HCT116 (cell line): Measurements from ENCODE around the gene ZNF691. TPM values are rescaled to one million over a fixed set of nuclear protein-coding genes. Genes with fewer than 3 reads are reported as not detected.

ENCODE experiments used
- ATAC-seq: fragments of 200-7000 bp; cut with Tn5 transposase; 2 replicates; pipeline ENCODE4 v1.9.1; 2020; ENCODE audit warnings: mild to moderate bottlenecking, moderate library complexity
- BruUV-seq: library from RNA; stranded (reverse); fragments of 400-500 nt; replicated peaks from 2 replicates; lab custom pipeline; 2021; lab: Mats Ljungman, UMichigan
- CTCF ChIA-PET: fragments of 300-600 bp; sonication (Branson Sonifier 250); formaldehyde crosslinking; loops from one replicate; lab custom pipeline; 2021; ENCODE audit warnings: antibody characterized with exemption; lab: Charles Lee
- POLR2A ChIA-PET: fragments of 300-600, 350-600 bp; sonication (Branson Sonifier 250); formaldehyde crosslinking; loops from one replicate; lab custom pipeline; 2021; ENCODE audit warnings: antibody characterized with exemption; lab: Charles Lee
- RAD21 ChIA-PET, 2 experiments: fragments of 300-600 bp; sonication (Branson Sonifier 250); formaldehyde crosslinking; loops; one replicate each; lab custom pipeline; 2023; ENCODE audit warnings: low total read pairs in 2 of 2; ENCODE audit not compliant: uncharacterized antibody in 2 of 2, unreplicated experiment in 2 of 2, low non-redundant PET in 1 of 2; lab: Charles Lee
- DNase-seq: peaks from one replicate; pipeline ENCODE4 v3.0.0-alpha.2; 2010; ENCODE audit warnings: low read depth, low spot score
- H2AFZ ChIP-seq: fragments of 200-600 bp; shearing (Covaris generic), sonication (generic); 2 replicates; pipeline ENCODE4 v1.6.1; 2017; ENCODE audit warnings: low read depth, mixed run types, mixed read lengths, antibody characterized with exemption, low read length; ENCODE audit not compliant: poor library complexity, severe bottlenecking
- H3K27ac ChIP-seq: 2 replicates; pipeline ENCODE4 v1.5.1; 2012; ENCODE audit warnings: low read depth, low read length
- H3K27me3 ChIP-seq: fragments of 200-600 bp; sonication (generic); 2 replicates; pipeline ENCODE4 v1.6.1; 2016; ENCODE audit warnings: mixed run types, low read length, mixed read lengths; ENCODE audit not compliant: insufficient read depth
- H3K36me3 ChIP-seq, 2 experiments: fragments of 200-500 bp in 1 of 2; fragments of 200-600 bp in 1 of 2; sonication (Bioruptor generic) in 1 of 2; sonication (generic) in 1 of 2; 2 replicates each; pipeline versions ENCODE4 v1.5.1 to v1.6.1; 2014 to 2016; ENCODE audit warnings: low read length in 2 of 2, inconsistent platforms in 1 of 2, mixed read lengths in 1 of 2, mixed run types in 1 of 2; ENCODE audit not compliant: insufficient read depth in 2 of 2, control insufficient read depth in 1 of 2
- H3K4me1 ChIP-seq, 2 experiments: fragments of 200-600 bp in 1 of 2; sonication (generic) in 1 of 2; 2 replicates each; pipeline versions ENCODE4 v1.5.1 to v1.6.1; 2012 to 2017; ENCODE audit warnings: low read length in 2 of 2, inconsistent platforms in 1 of 2, mild to moderate bottlenecking in 1 of 2, mixed read lengths in 1 of 2, mixed run types in 1 of 2, moderate library complexity in 1 of 2; ENCODE audit not compliant: insufficient read depth in 2 of 2, control insufficient read depth in 1 of 2
- H3K4me2 ChIP-seq: fragments of 200-600 bp; sonication (generic); 2 replicates; pipeline ENCODE4 v1.6.1; 2017; ENCODE audit warnings: mixed run types, low read length, mixed read lengths
- H3K4me3 ChIP-seq, 2 experiments: fragments of 200-600 bp in 1 of 2; sonication (generic) in 1 of 2; replicated peaks in 1 of 2; 2 replicates each; pipeline ENCODE4 v1.5.1; 2011 to 2016; ENCODE audit warnings: low read length in 2 of 2, control low read depth in 1 of 2, low read depth in 1 of 2, mild to moderate bottlenecking in 1 of 2, mixed read lengths in 1 of 2, mixed run types in 1 of 2
- H3K79me2 ChIP-seq: fragments of 200-600 bp; sonication (generic); 2 replicates; pipeline ENCODE4 v1.6.1; 2017; ENCODE audit warnings: mild to moderate bottlenecking, mixed run types, low read length, moderate library complexity, mixed read lengths; ENCODE audit not compliant: insufficient read depth
- H3K9ac ChIP-seq: fragments of 200-600 bp; sonication (generic); 2 replicates; pipeline ENCODE4 v1.6.1; 2016; ENCODE audit warnings: low read length, mixed read lengths
- H3K9me2 ChIP-seq: fragments of 200-600 bp; sonication (generic), shearing (Covaris generic); 2 replicates; pipeline ENCODE4 v1.6.1; 2017; ENCODE audit warnings: mixed run types, mild to moderate bottlenecking, moderate library complexity; ENCODE audit not compliant: insufficient read depth
- H3K9me3 ChIP-seq, 2 experiments: fragments of 200-500 bp in 1 of 2; fragments of 200-600 bp in 1 of 2; sonication (Bioruptor generic) in 1 of 2; sonication (generic) in 1 of 2; 2 replicates each; pipeline ENCODE4 v1.6.1; 2014 to 2017; ENCODE audit warnings: low read length in 2 of 2, mixed read lengths in 2 of 2, inconsistent platforms in 1 of 2, low read depth in 1 of 2, mild to moderate bottlenecking in 1 of 2, mixed run types in 1 of 2, moderate library complexity in 1 of 2; ENCODE audit not compliant: control insufficient read depth in 1 of 2, insufficient read depth in 1 of 2
- H4K20me1 ChIP-seq: fragments of 200-600 bp; sonication (generic), shearing (Covaris generic); 2 replicates; pipeline ENCODE4 v1.6.1; 2017; ENCODE audit warnings: mixed run types, mild to moderate bottlenecking, moderate library complexity; ENCODE audit not compliant: insufficient read depth
- CEBPB ChIP-seq: IDR thresholded peaks from 2 replicates; pipeline ENCODE4 v1.6.1; 2012; ENCODE audit warnings: low read depth
- ELF1 ChIP-seq: IDR thresholded peaks from 2 replicates; pipeline ENCODE4 v1.6.1; 2012; ENCODE audit warnings: low read depth, borderline replicate concordance
- EZH2 ChIP-seq: fragments of 200-600 bp; sonication (generic); IDR thresholded peaks from 2 replicates; pipeline ENCODE4 v1.6.1; 2017; ENCODE audit warnings: antibody characterized with exemption, mixed run types
- FOSL1 ChIP-seq: IDR thresholded peaks from 2 replicates; pipeline ENCODE4 v1.6.1; 2012; ENCODE audit warnings: low read depth
- JUND ChIP-seq: IDR thresholded peaks from 2 replicates; pipeline ENCODE4 v1.6.1; 2012
- POLR2A ChIP-seq: IDR thresholded peaks from 2 replicates; pipeline ENCODE4 v1.7.0; 2011; ENCODE audit warnings: borderline replicate concordance; ENCODE audit not compliant: insufficient read depth, insufficient read length; ENCODE audit errors: extremely low read depth
- POLR2AphosphoS5 ChIP-seq: IDR thresholded peaks from 2 replicates; pipeline ENCODE4 v1.6.1; 2011; ENCODE audit warnings: mild to moderate bottlenecking, low read depth, low read length, moderate library complexity
- RAD21 ChIP-seq: IDR thresholded peaks from 2 replicates; pipeline ENCODE4 v1.6.1; 2012; ENCODE audit warnings: low read depth, mild to moderate bottlenecking
- SIN3A ChIP-seq: IDR thresholded peaks from 2 replicates; pipeline ENCODE4 v1.6.1; 2012; ENCODE audit warnings: low read depth
- SP1 ChIP-seq: IDR thresholded peaks from 2 replicates; pipeline ENCODE4 v1.6.1; 2012; ENCODE audit warnings: low read depth
- YY1 ChIP-seq: IDR thresholded peaks from 2 replicates; pipeline ENCODE4 v1.6.1; 2011; ENCODE audit warnings: low read length, low read depth, moderate library complexity, mild to moderate bottlenecking; ENCODE audit not compliant: insufficient replicate concordance; ENCODE audit errors: extremely low read depth
- ZNF274 ChIP-seq: fragments of 200-500 bp; sonication (Bioruptor generic); IDR thresholded peaks from 2 replicates; pipeline ENCODE4 v1.6.1; 2014; ENCODE audit warnings: mild to moderate bottlenecking, low read depth, low read length, inconsistent platforms
- intact Hi-C: fragments of 100-400 bp; cut with micrococcal nuclease; formaldehyde crosslinking; loops from 2 replicates; pipeline ENCODE4 v1.10.0; 2022
- total RNA-seq: library from RNA; stranded (reverse); gene quantifications from one replicate; pipeline ENCODE4 v1.2.1, GENCODE V29; 2021; ENCODE audit not compliant: unreplicated experiment
- TF ChIP-seq, protein P1 (sequence below): IDR thresholded peaks from 2 replicates; pipeline ENCODE4 v1.6.1; 2012
- TF ChIP-seq, protein P2 (sequence below): IDR thresholded peaks from 2 replicates; pipeline ENCODE4 v1.6.1; 2012
- TF ChIP-seq, protein P3 (sequence below): IDR thresholded peaks from 2 replicates; pipeline ENCODE4 v1.6.1; 2011; ENCODE audit warnings: mild to moderate bottlenecking, low read length, moderate library complexity; ENCODE audit not compliant: insufficient replicate concordance; ENCODE audit errors: extremely low read depth

The ZNF691 gene
- total RNA-seq, 1 experiment from 2014 or later = 11.1 TPM

DNA sequence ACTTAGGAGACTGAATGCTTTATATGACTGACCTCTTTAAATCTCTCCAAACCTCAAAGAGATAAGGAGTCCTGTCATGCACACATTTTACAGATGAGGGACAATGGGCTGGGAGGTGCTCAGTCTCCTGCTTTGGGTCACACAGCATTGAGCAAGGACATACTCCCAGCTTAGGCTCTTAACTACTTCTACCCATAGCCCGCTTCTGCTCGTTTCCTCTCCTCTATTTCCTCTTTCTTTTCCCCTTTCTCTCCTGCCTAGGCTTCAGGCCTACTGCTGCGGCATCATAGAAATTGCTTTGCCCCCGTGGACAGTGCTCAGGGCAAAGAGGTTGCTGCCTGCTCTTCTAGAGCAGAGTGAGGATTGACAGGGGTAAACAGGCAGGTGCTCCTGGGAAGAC is 12.4 kb upstream of the ZNF691 start:
- TF ChIP-seq, protein P1, sequence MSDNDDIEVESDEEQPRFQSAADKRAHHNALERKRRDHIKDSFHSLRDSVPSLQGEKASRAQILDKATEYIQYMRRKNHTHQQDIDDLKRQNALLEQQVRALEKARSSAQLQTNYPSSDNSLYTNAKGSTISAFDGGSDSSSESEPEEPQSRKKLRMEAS = no peak
- no peak for TF ChIP-seq POLR2AphosphoS5
- TF ChIP-seq SP1 = no peak
- TF ChIP-seq EZH2 = no peak
- no peak for TF ChIP-seq RAD21
- TF ChIP-seq POLR2A = no peak
- no peak for TF ChIP-seq SIN3A
- TF ChIP-seq FOSL1 = no peak
- no peak for TF ChIP-seq ELF1
- no peak for TF ChIP-seq YY1
- TF ChIP-seq, protein P2, sequence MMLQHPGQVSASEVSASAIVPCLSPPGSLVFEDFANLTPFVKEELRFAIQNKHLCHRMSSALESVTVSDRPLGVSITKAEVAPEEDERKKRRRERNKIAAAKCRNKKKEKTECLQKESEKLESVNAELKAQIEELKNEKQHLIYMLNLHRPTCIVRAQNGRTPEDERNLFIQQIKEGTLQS = no peak
- TF ChIP-seq ZNF274 = no peak
- TF ChIP-seq, protein P3, sequence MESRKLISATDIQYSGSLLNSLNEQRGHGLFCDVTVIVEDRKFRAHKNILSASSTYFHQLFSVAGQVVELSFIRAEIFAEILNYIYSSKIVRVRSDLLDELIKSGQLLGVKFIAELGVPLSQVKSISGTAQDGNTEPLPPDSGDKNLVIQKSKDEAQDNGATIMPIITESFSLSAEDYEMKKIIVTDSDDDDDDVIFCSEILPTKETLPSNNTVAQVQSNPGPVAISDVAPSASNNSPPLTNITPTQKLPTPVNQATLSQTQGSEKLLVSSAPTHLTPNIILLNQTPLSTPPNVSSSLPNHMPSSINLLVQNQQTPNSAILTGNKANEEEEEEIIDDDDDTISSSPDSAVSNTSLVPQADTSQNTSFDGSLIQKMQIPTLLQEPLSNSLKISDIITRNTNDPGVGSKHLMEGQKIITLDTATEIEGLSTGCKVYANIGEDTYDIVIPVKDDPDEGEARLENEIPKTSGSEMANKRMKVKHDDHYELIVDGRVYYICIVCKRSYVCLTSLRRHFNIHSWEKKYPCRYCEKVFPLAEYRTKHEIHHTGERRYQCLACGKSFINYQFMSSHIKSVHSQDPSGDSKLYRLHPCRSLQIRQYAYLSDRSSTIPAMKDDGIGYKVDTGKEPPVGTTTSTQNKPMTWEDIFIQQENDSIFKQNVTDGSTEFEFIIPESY = no peak
- no peak for TF ChIP-seq JUND
- TF ChIP-seq CEBPB = no peak
- TF ChIP-seq, all 23 proteins: peak for 0
- H4K20me1 ChIP-seq = no peaks in the 10 kb centered on the region
- DNase-seq (no peak), ATAC-seq (no peak)
- BruUV-seq = no TSS peak
- H3K9me2 ChIP-seq = no peaks in the 10 kb centered on the region
- POLR2A ChIA-PET = interaction anchor here (2.5 kb wide), 1 partner anchor 12 kb away, joined by 7 read pairs; the partner anchor contains the start of gene ZNF691
- no peak overlapping the region for H3K9ac ChIP-seq
- no peak overlapping the region for H3K27ac ChIP-seq
- no peaks in the 10 kb centered on the region for H3K27me3 ChIP-seq
- H3K36me3 ChIP-seq = no peaks in the 10 kb centered on the region
- no peaks in the 10 kb centered on the region for H3K9me3 ChIP-seq
- H3K4me3 ChIP-seq = no peak overlapping the region
- no peak overlapping the region for H3K4me2 ChIP-seq
- H2AFZ ChIP-seq = no peak overlapping the region
- RAD21 ChIA-PET = no interaction called here
- intact Hi-C loops = no loop called here
- CTCF ChIA-PET = interaction anchor here (1.2 to 1.5 kb wide), 2 partner anchors 13 to 240 kb away, joined by 5 read pairs; partner anchors contain the start of gene ZNF691
- H3K4me1 ChIP-seq = no peaks in the 10 kb centered on the region
- H3K79me2 ChIP-seq = no peaks in the 10 kb centered on the region
